Measurements from ENCODE around the gene NPEPPS.

NPEPPS gene

DNA sequence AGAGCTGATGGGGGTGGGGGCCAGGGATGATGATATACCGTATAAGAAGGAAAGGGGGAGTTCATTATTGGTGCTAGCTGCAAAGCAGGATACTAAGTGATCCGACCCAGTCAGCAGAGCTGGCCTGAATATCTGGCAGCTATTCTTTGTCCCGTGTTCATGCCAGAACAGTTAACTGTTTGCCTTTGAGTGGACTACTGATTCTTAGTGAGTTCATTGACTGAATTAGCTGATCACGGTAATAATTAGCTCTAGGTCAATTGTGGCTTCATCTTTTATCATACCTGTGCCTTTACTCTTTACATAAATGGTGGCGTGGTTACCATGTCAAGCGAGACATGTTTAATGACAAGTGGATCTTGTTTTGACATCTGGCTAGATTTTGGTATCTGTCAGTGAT lies 124.1 kb downstream of the NPEPPS start:
- Histone ChIP-seq H3K9ac (ENCODE audit: low read length in 5 of 5) (peak overlapping the region in 4 of 5 donors; percentile 35 to 67 (median 42)), H3K9me3 (ENCODE audit: control insufficient read depth in 5 of 5, low read length in 5 of 5) (no peaks in the 10 kb centered on the region), H3K36me3 (ENCODE audit: control insufficient read depth in 5 of 5, insufficient read depth in 5 of 5, low read length in 5 of 5) (peaks cover 52 to 74% (median 62%) of the 10 kb centered on the region in 5 donors), H3K4me1 (ENCODE audit: control insufficient read depth in 5 of 5, insufficient read depth in 5 of 5, low read length in 5 of 5) (peaks cover 0 to 34% (median 20%) of the 10 kb centered on the region in 5 donors), H3K27me3 (ENCODE audit: control insufficient read depth in 5 of 5, insufficient read depth in 4 of 5, low read length in 5 of 5) (no peaks in the 10 kb centered on the region), H3K4me3 (ENCODE audit: low read depth in 1 of 5, low read length in 5 of 5) (no peak overlapping the region), H3K27ac (ENCODE audit: low read depth, low read length) (no peak overlapping the region)

DNA sequence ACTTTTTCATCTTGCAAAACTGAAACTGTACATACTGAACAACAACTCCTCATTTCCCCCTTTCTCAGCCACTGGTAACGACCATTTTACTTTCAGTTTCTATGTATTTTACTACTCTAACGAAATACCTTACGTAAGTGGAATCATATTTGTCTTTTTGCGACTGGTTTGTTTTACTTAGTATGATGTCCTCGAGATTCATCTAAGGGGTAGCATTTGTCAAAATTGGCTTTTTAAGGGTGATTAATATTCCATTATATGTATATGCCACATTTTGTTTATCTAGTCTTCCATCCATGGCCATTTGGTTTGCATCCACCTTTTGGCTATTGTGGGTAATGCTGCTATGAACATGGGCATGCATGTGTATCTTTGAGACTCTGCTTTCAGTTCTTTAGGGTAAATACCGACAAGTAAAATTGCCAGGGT lies 129.2 kb downstream of the NPEPPS start:
- H3K27me3 ChIP-seq (ENCODE audit: control insufficient read depth in 5 of 5, insufficient read depth in 4 of 5, low read length in 5 of 5) = no peaks in the 10 kb centered on the region
- H3K4me3 ChIP-seq (ENCODE audit: low read depth in 1 of 5, low read length in 5 of 5) = peak overlapping the region in 1 of 5 donors; percentile 36
- no peak overlapping the region for H3K27ac ChIP-seq (ENCODE audit: low read depth, low read length)
- no peaks in the 10 kb centered on the region for H3K9me3 ChIP-seq (ENCODE audit: control insufficient read depth in 5 of 5, low read length in 5 of 5)
- H3K36me3 ChIP-seq (ENCODE audit: control insufficient read depth in 5 of 5, insufficient read depth in 5 of 5, low read length in 5 of 5) = peaks cover 51 to 87% (median 80%) of the 10 kb centered on the region in 5 donors
- H3K4me1 ChIP-seq (ENCODE audit: control insufficient read depth in 5 of 5, insufficient read depth in 5 of 5, low read length in 5 of 5) = peaks cover 0 to 17% (median under 1%) of the 10 kb centered on the region in 5 donors
- peak overlapping the region in 1 of 5 donors; percentile 50 for H3K9ac ChIP-seq (ENCODE audit: low read length in 5 of 5)

DNA sequence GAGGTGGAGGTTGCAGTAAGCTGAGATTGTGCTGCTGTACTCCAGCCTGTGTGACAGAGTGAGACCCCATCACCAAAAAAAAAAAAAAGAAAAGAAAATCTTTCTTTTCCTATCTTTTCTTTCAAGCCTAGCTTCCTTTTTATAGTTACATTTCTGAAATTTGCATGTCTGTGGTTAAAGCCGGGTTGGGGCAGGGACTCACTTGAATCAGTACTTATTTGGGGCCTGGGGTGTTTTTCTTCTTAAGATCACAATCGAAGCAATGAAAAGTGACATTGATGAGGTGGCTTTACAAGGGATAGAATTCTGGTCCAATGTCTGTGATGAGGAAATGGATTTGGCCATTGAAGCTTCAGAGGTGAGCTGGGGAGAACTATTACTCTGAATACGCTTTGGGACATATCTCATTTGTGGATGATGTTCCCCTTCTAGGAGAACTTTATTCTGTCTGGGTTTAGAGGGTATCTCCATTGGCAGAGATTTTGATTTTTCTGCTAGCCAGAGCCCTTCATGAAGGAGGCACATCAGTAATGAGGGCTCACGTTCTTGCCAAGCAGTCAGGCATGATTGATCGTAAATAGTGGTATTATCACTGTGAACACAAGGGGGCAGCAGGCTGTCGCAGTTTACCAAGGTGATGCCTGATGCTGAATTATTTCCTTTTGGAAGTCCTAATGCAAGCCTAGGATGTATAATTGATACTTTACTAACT lies 133.2 kb downstream of the NPEPPS start:
- H3K4me1 ChIP-seq (ENCODE audit: control insufficient read depth in 5 of 5, insufficient read depth in 5 of 5, low read length in 5 of 5) = peaks cover 0 to 10% (median 0%) of the 10 kb centered on the region in 5 donors
- no peak overlapping the region for H3K4me3 ChIP-seq (ENCODE audit: low read depth in 1 of 5, low read length in 5 of 5)
- H3K27me3 ChIP-seq (ENCODE audit: control insufficient read depth in 5 of 5, insufficient read depth in 4 of 5, low read length in 5 of 5) = no peaks in the 10 kb centered on the region
- H3K36me3 ChIP-seq (ENCODE audit: control insufficient read depth in 5 of 5, insufficient read depth in 5 of 5, low read length in 5 of 5) = peaks cover 39 to 82% (median 76%) of the 10 kb centered on the region in 5 donors
- no peak overlapping the region for H3K27ac ChIP-seq (ENCODE audit: low read depth, low read length)
- H3K9ac ChIP-seq (ENCODE audit: low read length in 5 of 5) = no peak overlapping the region
- no peaks in the 10 kb centered on the region for H3K9me3 ChIP-seq (ENCODE audit: control insufficient read depth in 5 of 5, low read length in 5 of 5)

DNA sequence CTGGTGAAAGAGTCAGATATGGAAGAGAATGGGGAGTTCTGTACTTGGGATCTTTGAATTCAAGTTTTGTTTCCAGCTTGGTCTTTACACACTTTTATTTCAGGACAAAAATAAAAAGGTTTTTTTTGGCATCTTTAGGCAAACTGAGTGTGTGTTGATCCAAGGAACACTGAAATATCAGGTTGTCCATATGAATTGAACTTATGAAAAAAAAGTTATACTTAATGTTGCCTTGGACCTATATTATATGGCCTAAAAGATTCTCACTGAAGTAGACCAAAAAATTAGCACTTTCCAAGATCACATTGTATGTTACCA lies 133.7 kb downstream of the NPEPPS start:
- no peak overlapping the region for H3K9ac ChIP-seq (ENCODE audit: low read length in 5 of 5)
- peaks cover 41 to 84% (median 76%) of the 10 kb centered on the region in 5 donors for H3K36me3 ChIP-seq (ENCODE audit: control insufficient read depth in 5 of 5, insufficient read depth in 5 of 5, low read length in 5 of 5)
- peaks cover 0 to 7% (median 0%) of the 10 kb centered on the region in 5 donors for H3K4me1 ChIP-seq (ENCODE audit: control insufficient read depth in 5 of 5, insufficient read depth in 5 of 5, low read length in 5 of 5)
- no peaks in the 10 kb centered on the region for H3K27me3 ChIP-seq (ENCODE audit: control insufficient read depth in 5 of 5, insufficient read depth in 4 of 5, low read length in 5 of 5)
- H3K4me3 ChIP-seq (ENCODE audit: low read depth in 1 of 5, low read length in 5 of 5) = no peak overlapping the region
- H3K9me3 ChIP-seq (ENCODE audit: control insufficient read depth in 5 of 5, low read length in 5 of 5) = no peaks in the 10 kb centered on the region
- H3K27ac ChIP-seq (ENCODE audit: low read depth, low read length) = no peak overlapping the region

DNA sequence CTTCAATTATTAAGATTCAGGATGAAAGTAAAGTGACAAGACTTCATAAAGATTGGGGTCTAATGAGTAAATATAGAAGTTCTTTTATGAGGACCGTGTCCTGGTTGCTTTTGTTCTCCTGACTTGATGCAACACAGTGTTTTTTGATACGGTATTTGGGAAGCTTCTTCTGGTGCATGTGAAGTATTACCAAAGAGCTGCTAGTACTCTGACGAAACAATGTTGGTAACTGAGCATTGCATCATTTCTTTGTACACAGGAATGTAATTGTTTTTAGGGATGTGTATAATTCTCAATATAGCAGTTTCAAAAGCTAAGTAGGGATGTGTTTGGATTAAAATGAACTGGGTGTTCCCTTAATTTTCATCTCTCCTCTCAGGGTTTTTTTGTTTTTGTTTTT lies 134.7 kb downstream of the NPEPPS start:
- peaks cover 43 to 93% (median 84%) of the 10 kb centered on the region in 5 donors for H3K36me3 ChIP-seq (ENCODE audit: control insufficient read depth in 5 of 5, insufficient read depth in 5 of 5, low read length in 5 of 5)
- no peak overlapping the region for H3K4me3 ChIP-seq (ENCODE audit: low read depth in 1 of 5, low read length in 5 of 5)
- H3K27ac ChIP-seq (ENCODE audit: low read depth, low read length) = no peak overlapping the region
- H3K4me1 ChIP-seq (ENCODE audit: control insufficient read depth in 5 of 5, insufficient read depth in 5 of 5, low read length in 5 of 5) = peaks cover 0 to 2% (median 0%) of the 10 kb centered on the region in 5 donors
- no peaks in the 10 kb centered on the region for H3K27me3 ChIP-seq (ENCODE audit: control insufficient read depth in 5 of 5, insufficient read depth in 4 of 5, low read length in 5 of 5)
- no peaks in the 10 kb centered on the region for H3K9me3 ChIP-seq (ENCODE audit: control insufficient read depth in 5 of 5, low read length in 5 of 5)
- H3K9ac ChIP-seq (ENCODE audit: low read length in 5 of 5) = peak overlapping the region in 1 of 5 donors; percentile 35

DNA sequence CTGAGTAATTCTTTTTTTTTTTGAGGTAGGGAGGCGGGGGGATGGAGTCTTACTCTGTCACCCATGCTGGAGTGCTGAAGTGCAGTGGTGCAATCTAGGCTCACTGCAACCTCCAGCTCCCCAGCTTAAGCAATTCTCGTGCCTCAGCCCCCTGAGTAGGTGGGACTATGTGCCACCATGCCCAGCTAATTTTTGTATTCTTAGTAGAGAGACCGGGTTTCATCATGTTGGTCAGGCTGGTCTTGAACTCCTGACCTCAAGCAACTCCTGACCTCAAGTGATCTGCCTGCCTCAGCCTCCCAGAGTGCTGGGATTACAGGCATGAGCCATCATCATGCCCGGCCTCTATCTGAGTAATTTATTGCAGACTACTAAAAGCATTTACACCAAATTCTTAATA lies 138.2 kb downstream of the NPEPPS start:
- H3K9ac ChIP-seq (ENCODE audit: low read length in 5 of 5) = no peak overlapping the region
- H3K27ac ChIP-seq (ENCODE audit: low read depth, low read length) = no peak overlapping the region
- H3K9me3 ChIP-seq (ENCODE audit: control insufficient read depth in 5 of 5, low read length in 5 of 5) = no peaks in the 10 kb centered on the region
- peaks cover 0 to 2% (median 0%) of the 10 kb centered on the region in 5 donors for H3K4me1 ChIP-seq (ENCODE audit: control insufficient read depth in 5 of 5, insufficient read depth in 5 of 5, low read length in 5 of 5)
- H3K4me3 ChIP-seq (ENCODE audit: low read depth in 1 of 5, low read length in 5 of 5) = no peak overlapping the region
- peaks cover 50 to 95% (median 87%) of the 10 kb centered on the region in 5 donors for H3K36me3 ChIP-seq (ENCODE audit: control insufficient read depth in 5 of 5, insufficient read depth in 5 of 5, low read length in 5 of 5)
- no peaks in the 10 kb centered on the region for H3K27me3 ChIP-seq (ENCODE audit: control insufficient read depth in 5 of 5, insufficient read depth in 4 of 5, low read length in 5 of 5)

DNA sequence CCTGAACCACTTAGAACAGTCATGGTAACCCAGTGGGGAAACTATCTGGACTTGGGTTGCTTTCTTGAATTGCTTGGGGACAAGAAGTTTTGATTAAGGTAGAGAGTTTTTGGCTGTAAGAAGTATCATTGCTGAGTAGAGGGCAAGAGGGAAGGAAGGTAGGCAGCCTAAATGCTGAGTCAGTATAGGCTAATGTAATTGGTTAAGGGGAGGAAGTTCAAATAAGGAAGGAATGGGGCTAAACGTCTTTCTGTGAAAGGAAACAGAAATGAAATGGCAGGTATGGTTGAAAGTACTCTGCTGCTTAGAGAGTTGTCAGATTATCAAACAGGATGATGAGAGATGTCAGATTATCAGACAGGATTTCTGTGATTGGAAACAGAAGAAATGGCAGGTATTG lies 139.2 kb downstream of the NPEPPS start:
- Histone ChIP-seq H3K9ac (ENCODE audit: low read length in 5 of 5) (no peak overlapping the region), H3K27me3 (ENCODE audit: control insufficient read depth in 5 of 5, insufficient read depth in 4 of 5, low read length in 5 of 5) (no peaks in the 10 kb centered on the region), H3K36me3 (ENCODE audit: control insufficient read depth in 5 of 5, insufficient read depth in 5 of 5, low read length in 5 of 5) (peaks cover 51 to 95% (median 87%) of the 10 kb centered on the region in 5 donors), H3K4me3 (ENCODE audit: low read depth in 1 of 5, low read length in 5 of 5) (no peak overlapping the region), H3K9me3 (ENCODE audit: control insufficient read depth in 5 of 5, low read length in 5 of 5) (no peaks in the 10 kb centered on the region), H3K4me1 (ENCODE audit: control insufficient read depth in 5 of 5, insufficient read depth in 5 of 5, low read length in 5 of 5) (peaks cover 0 to 2% (median 0%) of the 10 kb centered on the region in 5 donors), H3K27ac (ENCODE audit: low read depth, low read length) (no peak overlapping the region)
